GM23338 (cell line): ENCODE measurements around the gene TMEM63C. TPM values are rescaled to one million over a fixed set of nuclear protein-coding genes. Genes with fewer than 3 reads are reported as not detected.
A peak's percentile ranks its signal among the peaks of the same experiment; 100 is the strongest.

ENCODE experiments used
- ATAC-seq: fragments of 200-7000 bp; cut with Tn5 transposase; 3 replicates; pipeline ENCODE4 v1.9.1; 2020
- DNase-seq: peaks from one replicate; pipeline ENCODE4 v3.0.0-alpha.2; 2015; ENCODE audit warnings: low spot score
- H2AFZ ChIP-seq: fragments of 200-600 bp; sonication (generic); 2 replicates; pipeline ENCODE4 v1.8.0; 2016; ENCODE audit warnings: antibody characterized with exemption, mild to moderate bottlenecking, moderate library complexity
- H3F3A ChIP-seq: fragments of 200-600 bp; sonication (generic); replicated peaks from 2 replicates; pipeline ENCODE4 v1.8.0; 2017; ENCODE audit warnings: antibody characterized with exemption, mixed run types, low read depth
- H3K27ac ChIP-seq: fragments of 200-600 bp; sonication (generic); 2 replicates; pipeline ENCODE4 v1.6.1; 2016; ENCODE audit warnings: low read depth
- H3K27me3 ChIP-seq: fragments of 200-600 bp; sonication (generic); 2 replicates; pipeline ENCODE4 v1.8.0; 2016; ENCODE audit warnings: mild to moderate bottlenecking, mixed run types, moderate library complexity; ENCODE audit not compliant: insufficient read depth
- H3K36me3 ChIP-seq: fragments of 200-600 bp; sonication (generic); 2 replicates; pipeline ENCODE4 v1.8.0; 2016; ENCODE audit warnings: mild to moderate bottlenecking; ENCODE audit not compliant: insufficient read depth
- H3K4me1 ChIP-seq: fragments of 200-600 bp; sonication (generic); 2 replicates; pipeline ENCODE4 v1.8.0; 2016; ENCODE audit warnings: mild to moderate bottlenecking, moderate library complexity; ENCODE audit not compliant: insufficient read depth
- H3K4me2 ChIP-seq: fragments of 200-600 bp; sonication (generic); 2 replicates; pipeline ENCODE4 v1.7.1; 2017; ENCODE audit warnings: mixed run types
- H3K4me3 ChIP-seq: fragments of 200-600 bp; sonication (generic); 2 replicates; pipeline ENCODE4 v1.6.1; 2016; ENCODE audit warnings: mixed run types
- H3K79me2 ChIP-seq: fragments of 200-600 bp; sonication (generic); replicated peaks from 2 replicates; pipeline ENCODE4 v1.8.0; 2017; ENCODE audit warnings: mild to moderate bottlenecking; ENCODE audit not compliant: insufficient read depth
- H3K9me2 ChIP-seq: fragments of 200-600 bp; sonication (generic); 2 replicates; pipeline ENCODE4 v1.8.0; 2017; ENCODE audit not compliant: insufficient read depth
- H4K20me1 ChIP-seq: fragments of 200-600 bp; sonication (generic); replicated peaks from 2 replicates; pipeline ENCODE4 v1.8.0; 2017; ENCODE audit warnings: mild to moderate bottlenecking; ENCODE audit not compliant: insufficient read depth
- H3K27ac Mint-ChIP-seq: 2 replicates; pipeline ENCODE4 v1.8.0; 2020; ENCODE audit warnings: inconsistent platforms, mild to moderate bottlenecking, moderate library complexity, mixed read lengths
- H3K27me3 Mint-ChIP-seq: 3 replicates; pipeline ENCODE4 v1.8.0; 2022; ENCODE audit warnings: low read depth, mild to moderate bottlenecking, moderate library complexity, mixed read lengths, inconsistent platforms; ENCODE audit not compliant: insufficient read depth, poor library complexity
- H3K36me3 Mint-ChIP-seq: 3 replicates; pipeline ENCODE4 v1.8.0; 2021; ENCODE audit warnings: low read depth, mild to moderate bottlenecking, inconsistent platforms, moderate library complexity, mixed read lengths
- H3K4me1 Mint-ChIP-seq: 3 replicates; pipeline ENCODE4 v1.8.0; 2020; ENCODE audit warnings: mild to moderate bottlenecking, inconsistent platforms, mixed read lengths
- H3K4me3 Mint-ChIP-seq: 3 replicates; pipeline ENCODE4 v1.8.0; 2021; ENCODE audit warnings: moderate library complexity, mild to moderate bottlenecking, inconsistent platforms, mixed read lengths
- H3K9me3 Mint-ChIP-seq: 3 replicates; pipeline ENCODE4 v1.8.0; 2020; ENCODE audit warnings: moderate library complexity, mild to moderate bottlenecking, inconsistent platforms, mixed read lengths
- CREB1 ChIP-seq: fragments of 250-450 bp; sonication (Bioruptor Pico); IDR thresholded peaks from 2 replicates; pipeline ENCODE4 v1.5.0; 2020; ENCODE audit warnings: low read depth, mild to moderate bottlenecking, moderate library complexity
- EZH2 ChIP-seq: fragments of 200-600 bp; sonication (generic); IDR thresholded peaks from one replicate; pipeline ENCODE4 v1.8.0; 2017; ENCODE audit warnings: antibody characterized with exemption, mild to moderate bottlenecking, low read depth; ENCODE audit not compliant: unreplicated experiment
- EZH2phosphoT487 ChIP-seq: fragments of 200-600 bp; sonication (generic); IDR thresholded peaks from one replicate; pipeline ENCODE4 v1.8.1; 2018; ENCODE audit warnings: antibody characterized with exemption; ENCODE audit not compliant: unreplicated experiment
- JUNB ChIP-seq: IDR thresholded peaks from one replicate; pipeline ENCODE4 v1.6.1; 2016; ENCODE audit warnings: antibody characterized with exemption; ENCODE audit not compliant: unreplicated experiment
- NANOG ChIP-seq: IDR thresholded peaks from 2 replicates; pipeline ENCODE4 v1.6.1; 2016; ENCODE audit warnings: antibody characterized with exemption, borderline replicate concordance
- POLR2AphosphoS5 ChIP-seq: IDR thresholded peaks from 2 replicates; pipeline ENCODE4 v1.6.1; 2016; ENCODE audit warnings: antibody characterized with exemption, low read depth
- STAT1 ChIP-seq: IDR thresholded peaks from one replicate; pipeline ENCODE4 v1.6.1; 2016; ENCODE audit warnings: antibody characterized with exemption; ENCODE audit not compliant: unreplicated experiment
- ZNF114 ChIP-seq: fragments of 250-450 bp; sonication (Bioruptor Pico); IDR thresholded peaks from 2 replicates; pipeline ENCODE4 v1.5.0; 2020; ENCODE audit warnings: mild to moderate bottlenecking, moderate library complexity
- ZNF331 ChIP-seq: fragments of 250-450 bp; sonication (Bioruptor Pico); IDR thresholded peaks from 2 replicates; pipeline ENCODE4 v1.5.0; 2020; ENCODE audit warnings: low read depth, mild to moderate bottlenecking, moderate library complexity
- polyA plus RNA-seq: library from polyadenylated mRNA; unstranded; fragments of >200 nt; fragmentation: Nextera tagmentation; extraction: Ambion mirVana; gene quantifications from 2 replicates; pipeline ENCODE4 v1.2.1, GENCODE V29; 2016
- total RNA-seq: library from RNA; depleted of rRNA; stranded (reverse); fragments of >200 nt; shearing (Covaris generic); gene quantifications from 2 replicates; pipeline ENCODE4 v1.2.3, GENCODE V29; 2014
- TF ChIP-seq, protein P1 (sequence below), 2 experiments: fragments of 200-600 bp in 1 of 2; sonication (generic) in 1 of 2; conservative IDR thresholded peaks; 2 replicates each; pipeline versions ENCODE4 v1.5.1 to v1.6.1; 2016 to 2017; ENCODE audit warnings: antibody characterized with exemption in 2 of 2, low read depth in 2 of 2, mild to moderate bottlenecking in 2 of 2, moderate library complexity in 1 of 2
- TF ChIP-seq, protein P2 (sequence below): fragments of 250-450 bp; sonication (Bioruptor Pico); IDR thresholded peaks from 2 replicates; pipeline ENCODE4 v1.5.0; 2020; ENCODE audit warnings: mild to moderate bottlenecking, moderate library complexity
- TF ChIP-seq, protein P3 (sequence below): IDR thresholded peaks from one replicate; pipeline ENCODE4 v1.6.1; 2018; ENCODE audit warnings: antibody characterized with exemption; ENCODE audit not compliant: unreplicated experiment
- TF ChIP-seq, protein P4 (sequence below): IDR thresholded peaks from 2 replicates; pipeline ENCODE4 v1.6.1; 2016; ENCODE audit warnings: antibody characterized with exemption

TMEM63C gene
- total and polyA plus RNA-seq, 2 experiments from 2014 or later: 2.1 to 6.3 TPM

DNA sequence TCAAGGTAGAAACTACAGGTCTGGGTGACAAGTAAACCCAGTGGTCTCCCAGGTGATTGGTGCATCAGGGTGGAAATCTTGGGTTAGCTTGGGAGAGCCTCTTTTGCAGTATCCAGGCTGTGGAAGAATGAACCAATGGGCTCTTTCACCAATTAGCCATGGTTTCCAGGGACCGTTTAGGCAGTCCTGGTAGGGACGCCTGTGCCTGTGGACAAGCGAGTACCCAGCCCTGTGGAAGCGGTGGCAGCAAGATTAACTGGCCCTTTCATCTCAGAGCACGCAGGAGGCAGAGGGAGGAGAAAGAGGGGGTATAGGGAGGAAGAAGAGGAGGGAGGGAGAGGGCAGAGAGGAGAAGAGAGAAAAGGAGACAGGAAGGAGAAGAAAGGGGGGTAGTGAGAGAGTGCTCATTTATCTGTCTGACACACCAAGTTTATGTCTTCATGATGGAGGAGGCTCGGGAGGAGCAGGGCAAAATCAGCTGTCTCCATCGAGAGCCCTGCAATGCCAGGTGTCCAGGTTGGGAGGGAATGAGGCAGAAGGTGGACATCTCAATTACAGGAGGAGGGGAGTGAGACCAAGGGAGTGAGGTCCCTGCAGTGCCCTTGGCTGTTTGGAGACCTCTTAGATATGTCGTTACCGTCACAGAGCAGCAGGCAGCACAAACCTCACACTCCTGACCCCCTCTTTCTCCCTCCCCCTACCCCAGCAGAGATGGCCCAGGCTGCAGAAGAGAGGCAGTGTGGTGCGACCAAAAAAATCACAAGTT lies 35.4 kb upstream of the TMEM63C start:
- Mint-ChIP-seq H3K4me3 (peak overlapping the region; percentile 21; the same call in 2 of the 3 replicates), H3K4me1 (peaks cover 54% of the 10 kb centered on the region), H3K27me3 (peaks cover 9% of the 10 kb centered on the region), H3K36me3 (no peaks in the 10 kb centered on the region; the same call in 2 of the 3 replicates), H3K27ac (no peak overlapping the region; the same call in 1 of the 2 replicates), H3K9me3 (no peaks in the 10 kb centered on the region; the same call in 2 of the 3 replicates)
- Histone ChIP-seq H3K9me2 (no peaks in the 10 kb centered on the region), H3K4me3 (peak overlapping the region; percentile 38; the same call in 1 of the 2 replicates), H3F3A (peaks cover 13% of the 10 kb centered on the region), H3K4me1 (peaks cover 51% of the 10 kb centered on the region), H3K36me3 (no peaks in the 10 kb centered on the region), H4K20me1 (no peaks in the 10 kb centered on the region), H3K79me2 (peaks cover 24% of the 10 kb centered on the region), H3K4me2 (peak overlapping the region; percentile 91), H3K27ac (no peak overlapping the region), H3K27me3 (no peaks in the 10 kb centered on the region), H2AFZ (no peak overlapping the region)
- no peak for ATAC-seq
- TF ChIP-seq JUNB: no peak
- no peak for TF ChIP-seq CREB1 (CRISPR knock-in tag)
- TF ChIP-seq, protein P1, sequence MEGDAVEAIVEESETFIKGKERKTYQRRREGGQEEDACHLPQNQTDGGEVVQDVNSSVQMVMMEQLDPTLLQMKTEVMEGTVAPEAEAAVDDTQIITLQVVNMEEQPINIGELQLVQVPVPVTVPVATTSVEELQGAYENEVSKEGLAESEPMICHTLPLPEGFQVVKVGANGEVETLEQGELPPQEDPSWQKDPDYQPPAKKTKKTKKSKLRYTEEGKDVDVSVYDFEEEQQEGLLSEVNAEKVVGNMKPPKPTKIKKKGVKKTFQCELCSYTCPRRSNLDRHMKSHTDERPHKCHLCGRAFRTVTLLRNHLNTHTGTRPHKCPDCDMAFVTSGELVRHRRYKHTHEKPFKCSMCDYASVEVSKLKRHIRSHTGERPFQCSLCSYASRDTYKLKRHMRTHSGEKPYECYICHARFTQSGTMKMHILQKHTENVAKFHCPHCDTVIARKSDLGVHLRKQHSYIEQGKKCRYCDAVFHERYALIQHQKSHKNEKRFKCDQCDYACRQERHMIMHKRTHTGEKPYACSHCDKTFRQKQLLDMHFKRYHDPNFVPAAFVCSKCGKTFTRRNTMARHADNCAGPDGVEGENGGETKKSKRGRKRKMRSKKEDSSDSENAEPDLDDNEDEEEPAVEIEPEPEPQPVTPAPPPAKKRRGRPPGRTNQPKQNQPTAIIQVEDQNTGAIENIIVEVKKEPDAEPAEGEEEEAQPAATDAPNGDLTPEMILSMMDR (conservative IDR thresholded peaks at IDR 0.05; ENCODE audit: low read depth in 2 of 2): no peak
- TF ChIP-seq, protein P2, sequence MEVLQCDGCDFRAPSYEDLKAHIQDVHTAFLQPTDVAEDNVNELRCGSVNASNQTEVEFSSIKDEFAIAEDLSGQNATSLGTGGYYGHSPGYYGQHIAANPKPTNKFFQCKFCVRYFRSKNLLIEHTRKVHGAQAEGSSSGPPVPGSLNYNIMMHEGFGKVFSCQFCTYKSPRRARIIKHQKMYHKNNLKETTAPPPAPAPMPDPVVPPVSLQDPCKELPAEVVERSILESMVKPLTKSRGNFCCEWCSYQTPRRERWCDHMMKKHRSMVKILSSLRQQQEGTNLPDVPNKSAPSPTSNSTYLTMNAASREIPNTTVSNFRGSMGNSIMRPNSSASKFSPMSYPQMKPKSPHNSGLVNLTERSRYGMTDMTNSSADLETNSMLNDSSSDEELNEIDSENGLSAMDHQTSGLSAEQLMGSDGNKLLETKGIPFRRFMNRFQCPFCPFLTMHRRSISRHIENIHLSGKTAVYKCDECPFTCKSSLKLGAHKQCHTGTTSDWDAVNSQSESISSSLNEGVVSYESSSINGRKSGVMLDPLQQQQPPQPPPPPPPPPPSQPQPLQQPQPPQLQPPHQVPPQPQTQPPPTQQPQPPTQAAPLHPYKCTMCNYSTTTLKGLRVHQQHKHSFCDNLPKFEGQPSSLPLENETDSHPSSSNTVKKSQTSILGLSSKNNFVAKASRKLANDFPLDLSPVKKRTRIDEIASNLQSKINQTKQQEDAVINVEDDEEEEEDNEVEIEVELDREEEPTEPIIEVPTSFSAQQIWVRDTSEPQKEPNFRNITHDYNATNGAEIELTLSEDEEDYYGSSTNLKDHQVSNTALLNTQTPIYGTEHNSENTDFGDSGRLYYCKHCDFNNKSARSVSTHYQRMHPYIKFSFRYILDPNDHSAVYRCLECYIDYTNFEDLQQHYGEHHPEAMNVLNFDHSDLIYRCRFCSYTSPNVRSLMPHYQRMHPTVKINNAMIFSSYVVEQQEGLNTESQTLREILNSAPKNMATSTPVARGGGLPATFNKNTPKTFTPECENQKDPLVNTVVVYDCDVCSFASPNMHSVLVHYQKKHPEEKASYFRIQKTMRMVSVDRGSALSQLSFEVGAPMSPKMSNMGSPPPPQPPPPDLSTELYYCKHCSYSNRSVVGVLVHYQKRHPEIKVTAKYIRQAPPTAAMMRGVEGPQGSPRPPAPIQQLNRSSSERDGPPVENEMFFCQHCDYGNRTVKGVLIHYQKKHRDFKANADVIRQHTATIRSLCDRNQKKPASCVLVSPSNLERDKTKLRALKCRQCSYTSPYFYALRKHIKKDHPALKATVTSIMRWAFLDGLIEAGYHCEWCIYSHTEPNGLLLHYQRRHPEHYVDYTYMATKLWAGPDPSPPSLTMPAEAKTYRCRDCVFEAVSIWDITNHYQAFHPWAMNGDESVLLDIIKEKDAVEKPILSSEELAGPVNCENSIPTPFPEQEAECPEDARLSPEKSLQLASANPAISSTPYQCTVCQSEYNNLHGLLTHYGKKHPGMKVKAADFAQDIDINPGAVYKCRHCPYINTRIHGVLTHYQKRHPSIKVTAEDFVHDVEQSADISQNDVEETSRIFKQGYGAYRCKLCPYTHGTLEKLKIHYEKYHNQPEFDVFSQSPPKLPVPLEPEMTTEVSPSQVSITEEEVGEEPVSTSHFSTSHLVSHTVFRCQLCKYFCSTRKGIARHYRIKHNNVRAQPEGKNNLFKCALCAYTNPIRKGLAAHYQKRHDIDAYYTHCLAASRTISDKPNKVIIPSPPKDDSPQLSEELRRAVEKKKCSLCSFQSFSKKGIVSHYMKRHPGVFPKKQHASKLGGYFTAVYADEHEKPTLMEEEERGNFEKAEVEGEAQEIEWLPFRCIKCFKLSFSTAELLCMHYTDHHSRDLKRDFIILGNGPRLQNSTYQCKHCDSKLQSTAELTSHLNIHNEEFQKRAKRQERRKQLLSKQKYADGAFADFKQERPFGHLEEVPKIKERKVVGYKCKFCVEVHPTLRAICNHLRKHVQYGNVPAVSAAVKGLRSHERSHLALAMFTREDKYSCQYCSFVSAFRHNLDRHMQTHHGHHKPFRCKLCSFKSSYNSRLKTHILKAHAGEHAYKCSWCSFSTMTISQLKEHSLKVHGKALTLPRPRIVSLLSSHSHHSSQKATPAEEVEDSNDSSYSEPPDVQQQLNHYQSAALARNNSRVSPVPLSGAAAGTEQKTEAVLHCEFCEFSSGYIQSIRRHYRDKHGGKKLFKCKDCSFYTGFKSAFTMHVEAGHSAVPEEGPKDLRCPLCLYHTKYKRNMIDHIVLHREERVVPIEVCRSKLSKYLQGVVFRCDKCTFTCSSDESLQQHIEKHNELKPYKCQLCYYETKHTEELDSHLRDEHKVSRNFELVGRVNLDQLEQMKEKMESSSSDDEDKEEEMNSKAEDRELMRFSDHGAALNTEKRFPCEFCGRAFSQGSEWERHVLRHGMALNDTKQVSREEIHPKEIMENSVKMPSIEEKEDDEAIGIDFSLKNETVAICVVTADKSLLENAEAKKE (CRISPR knock-in tag): no peak
- no peak for TF ChIP-seq ZNF114
- TF ChIP-seq NANOG: no peak
- no peak for TF ChIP-seq STAT1
- no peak for TF ChIP-seq ZNF331
- TF ChIP-seq, protein P3, sequence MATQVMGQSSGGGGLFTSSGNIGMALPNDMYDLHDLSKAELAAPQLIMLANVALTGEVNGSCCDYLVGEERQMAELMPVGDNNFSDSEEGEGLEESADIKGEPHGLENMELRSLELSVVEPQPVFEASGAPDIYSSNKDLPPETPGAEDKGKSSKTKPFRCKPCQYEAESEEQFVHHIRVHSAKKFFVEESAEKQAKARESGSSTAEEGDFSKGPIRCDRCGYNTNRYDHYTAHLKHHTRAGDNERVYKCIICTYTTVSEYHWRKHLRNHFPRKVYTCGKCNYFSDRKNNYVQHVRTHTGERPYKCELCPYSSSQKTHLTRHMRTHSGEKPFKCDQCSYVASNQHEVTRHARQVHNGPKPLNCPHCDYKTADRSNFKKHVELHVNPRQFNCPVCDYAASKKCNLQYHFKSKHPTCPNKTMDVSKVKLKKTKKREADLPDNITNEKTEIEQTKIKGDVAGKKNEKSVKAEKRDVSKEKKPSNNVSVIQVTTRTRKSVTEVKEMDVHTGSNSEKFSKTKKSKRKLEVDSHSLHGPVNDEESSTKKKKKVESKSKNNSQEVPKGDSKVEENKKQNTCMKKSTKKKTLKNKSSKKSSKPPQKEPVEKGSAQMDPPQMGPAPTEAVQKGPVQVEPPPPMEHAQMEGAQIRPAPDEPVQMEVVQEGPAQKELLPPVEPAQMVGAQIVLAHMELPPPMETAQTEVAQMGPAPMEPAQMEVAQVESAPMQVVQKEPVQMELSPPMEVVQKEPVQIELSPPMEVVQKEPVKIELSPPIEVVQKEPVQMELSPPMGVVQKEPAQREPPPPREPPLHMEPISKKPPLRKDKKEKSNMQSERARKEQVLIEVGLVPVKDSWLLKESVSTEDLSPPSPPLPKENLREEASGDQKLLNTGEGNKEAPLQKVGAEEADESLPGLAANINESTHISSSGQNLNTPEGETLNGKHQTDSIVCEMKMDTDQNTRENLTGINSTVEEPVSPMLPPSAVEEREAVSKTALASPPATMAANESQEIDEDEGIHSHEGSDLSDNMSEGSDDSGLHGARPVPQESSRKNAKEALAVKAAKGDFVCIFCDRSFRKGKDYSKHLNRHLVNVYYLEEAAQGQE: no peak
- TF ChIP-seq, protein P4, sequence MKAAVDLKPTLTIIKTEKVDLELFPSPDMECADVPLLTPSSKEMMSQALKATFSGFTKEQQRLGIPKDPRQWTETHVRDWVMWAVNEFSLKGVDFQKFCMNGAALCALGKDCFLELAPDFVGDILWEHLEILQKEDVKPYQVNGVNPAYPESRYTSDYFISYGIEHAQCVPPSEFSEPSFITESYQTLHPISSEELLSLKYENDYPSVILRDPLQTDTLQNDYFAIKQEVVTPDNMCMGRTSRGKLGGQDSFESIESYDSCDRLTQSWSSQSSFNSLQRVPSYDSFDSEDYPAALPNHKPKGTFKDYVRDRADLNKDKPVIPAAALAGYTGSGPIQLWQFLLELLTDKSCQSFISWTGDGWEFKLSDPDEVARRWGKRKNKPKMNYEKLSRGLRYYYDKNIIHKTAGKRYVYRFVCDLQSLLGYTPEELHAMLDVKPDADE: no peak
- TF ChIP-seq EZH2phosphoT487: no peak
- no peak for TF ChIP-seq EZH2
- TF ChIP-seq POLR2AphosphoS5: no peak
- no peak for DNase-seq
